Right atrium auricular region (tissue), 2 donors: ENCODE data around the gene TBC1D2B. TPM values are rescaled to one million over a fixed set of nuclear protein-coding genes. Genes with fewer than 3 reads are reported as not detected.

Experiments
- DNase-seq: peaks from one replicate; pipeline ENCODE4 v3.0.0-alpha.2; 2019; ENCODE audit warnings: low spot score
- H3K27ac ChIP-seq, 2 donors: fragments of 200-600 bp; sonication (generic); 1 replicate in 1 of 2; 2 replicates in 1 of 2; pipeline ENCODE4 v1.5.1; 2016 to 2019
- H3K27me3 ChIP-seq, 2 donors: fragments of 200-600 bp; sonication (generic); one replicate each; pipeline versions ENCODE4 v1.5.1 to v1.6.0; 2017 to 2019
- H3K36me3 ChIP-seq: fragments of 200-600 bp; sonication (generic); one replicate; pipeline ENCODE4 v1.5.1; 2016
- H3K4me1 ChIP-seq, 2 donors: fragments of 200-600 bp; sonication (generic); one replicate each; pipeline versions ENCODE4 v1.5.1 to v1.6.0; 2017 to 2019
- H3K4me3 ChIP-seq, 2 donors: fragments of 200-600 bp; sonication (generic); 1 replicate in 1 of 2; 2 replicates in 1 of 2; pipeline ENCODE4 v1.5.1; 2017 to 2019; ENCODE audit warnings: mild to moderate bottlenecking in 1 of 2, moderate library complexity in 1 of 2
- H3K9me3 ChIP-seq, 2 donors: fragments of 200-600 bp; sonication (generic); one replicate each; pipeline ENCODE4 v1.5.1; 2019
- total RNA-seq, 2 donors: library from RNA; depleted of rRNA; stranded (reverse); fragments of >200 nt; gene quantifications; one replicate each; pipeline ENCODE4 v1.1.0, GENCODE V29; 2016
- TF ChIP-seq, protein P1 (sequence below), 2 donors: fragments of 200-600 bp; sonication (generic); IDR thresholded peaks; one replicate each; pipeline ENCODE4 v1.5.1; 2019; ENCODE audit warnings: antibody characterized with exemption in 2 of 2

The TBC1D2B gene
- total RNA-seq, 2 donors from 2014 or later: 12.5 to 27.7 TPM

DNA sequence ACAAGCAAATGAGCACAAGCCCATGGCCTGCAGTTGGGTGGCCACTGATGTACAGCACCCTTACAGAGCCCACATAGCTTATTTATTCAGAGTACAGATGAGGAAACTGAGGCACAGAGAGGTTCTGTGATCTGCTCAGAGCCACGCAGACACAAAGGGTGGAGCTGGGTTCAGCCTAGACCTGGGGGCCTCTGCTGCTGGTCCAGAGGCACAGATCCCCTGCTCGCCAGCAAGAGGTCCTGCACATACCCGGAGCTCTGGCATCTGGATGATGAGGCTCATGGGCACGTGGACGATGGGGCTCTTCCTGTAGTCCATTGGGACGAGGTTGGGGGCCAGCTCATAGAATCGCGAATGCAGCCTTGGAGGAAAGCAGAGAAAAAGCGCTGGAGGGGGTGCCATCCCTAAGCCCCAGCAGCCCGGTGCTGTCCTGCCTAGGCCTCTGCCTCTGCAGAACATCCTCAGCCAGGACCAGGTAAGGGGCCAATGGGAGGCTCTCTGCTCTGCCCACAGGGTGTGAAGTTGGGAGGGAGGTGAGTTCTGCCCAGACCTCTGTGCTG lies 33.5 kb upstream of the TBC1D2B start:
- TF ChIP-seq, protein P1, sequence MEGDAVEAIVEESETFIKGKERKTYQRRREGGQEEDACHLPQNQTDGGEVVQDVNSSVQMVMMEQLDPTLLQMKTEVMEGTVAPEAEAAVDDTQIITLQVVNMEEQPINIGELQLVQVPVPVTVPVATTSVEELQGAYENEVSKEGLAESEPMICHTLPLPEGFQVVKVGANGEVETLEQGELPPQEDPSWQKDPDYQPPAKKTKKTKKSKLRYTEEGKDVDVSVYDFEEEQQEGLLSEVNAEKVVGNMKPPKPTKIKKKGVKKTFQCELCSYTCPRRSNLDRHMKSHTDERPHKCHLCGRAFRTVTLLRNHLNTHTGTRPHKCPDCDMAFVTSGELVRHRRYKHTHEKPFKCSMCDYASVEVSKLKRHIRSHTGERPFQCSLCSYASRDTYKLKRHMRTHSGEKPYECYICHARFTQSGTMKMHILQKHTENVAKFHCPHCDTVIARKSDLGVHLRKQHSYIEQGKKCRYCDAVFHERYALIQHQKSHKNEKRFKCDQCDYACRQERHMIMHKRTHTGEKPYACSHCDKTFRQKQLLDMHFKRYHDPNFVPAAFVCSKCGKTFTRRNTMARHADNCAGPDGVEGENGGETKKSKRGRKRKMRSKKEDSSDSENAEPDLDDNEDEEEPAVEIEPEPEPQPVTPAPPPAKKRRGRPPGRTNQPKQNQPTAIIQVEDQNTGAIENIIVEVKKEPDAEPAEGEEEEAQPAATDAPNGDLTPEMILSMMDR (IDR thresholded peaks at IDR 0.05): no peak
- no peaks in the 10 kb centered on the region for H3K27me3 ChIP-seq
- H3K9me3 ChIP-seq: no peaks in the 10 kb centered on the region
- no peak overlapping the region for H3K4me3 ChIP-seq
- H3K27ac ChIP-seq: no peak overlapping the region
- H3K4me1 ChIP-seq: no peaks in the 10 kb centered on the region
- no peak for DNase-seq
- no peaks in the 10 kb centered on the region for H3K36me3 ChIP-seq

DNA sequence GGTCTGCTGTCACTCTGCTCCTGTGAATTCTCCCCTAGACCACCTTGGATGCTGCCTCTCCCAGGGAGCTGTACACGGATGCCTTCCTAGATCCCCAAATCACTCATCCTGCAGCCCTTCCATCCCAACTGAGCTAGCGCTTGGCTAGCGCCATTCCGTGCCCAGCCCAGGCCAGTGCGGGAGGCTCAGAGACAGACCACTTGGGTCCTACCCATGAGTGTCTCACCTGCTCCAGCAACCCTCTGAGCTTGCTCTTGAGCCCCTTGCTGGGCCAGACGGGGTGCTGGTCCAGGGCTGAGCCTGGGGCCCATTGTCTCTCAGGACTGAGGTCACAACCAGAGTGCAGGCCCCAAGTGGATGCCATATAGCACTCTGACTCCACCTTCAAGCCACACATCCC lies 32.6 kb upstream of the TBC1D2B start:
- no peak for DNase-seq
- no peaks in the 10 kb centered on the region for H3K4me1 ChIP-seq
- H3K9me3 ChIP-seq: no peaks in the 10 kb centered on the region
- TF ChIP-seq, protein P1 (IDR thresholded peaks at IDR 0.05): no peak
- H3K36me3 ChIP-seq: no peaks in the 10 kb centered on the region
- no peak overlapping the region for H3K4me3 ChIP-seq
- no peak overlapping the region for H3K27ac ChIP-seq
- no peaks in the 10 kb centered on the region for H3K27me3 ChIP-seq

DNA sequence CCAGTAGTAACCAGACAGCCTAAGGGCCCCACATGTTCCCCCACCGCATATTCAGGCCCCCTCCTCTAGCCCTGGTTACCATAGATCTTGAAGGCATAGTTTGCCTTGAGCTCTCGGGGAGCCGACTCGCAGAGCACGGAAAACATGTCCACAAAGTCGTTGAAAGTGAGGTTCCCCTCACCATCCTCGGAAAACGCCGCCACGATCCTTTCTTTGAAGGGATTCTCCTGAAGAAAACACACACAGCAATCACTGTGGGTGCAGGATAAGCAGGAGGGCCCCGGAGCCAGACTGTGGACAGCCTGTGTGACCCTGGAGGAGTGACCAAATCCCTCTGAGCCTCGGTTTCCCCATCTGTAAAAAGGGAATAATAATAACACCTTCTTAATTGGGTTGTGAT lies 31.6 kb upstream of the TBC1D2B start:
- DNase-seq: no peak
- Histone ChIP-seq H3K4me1 (no peaks in the 10 kb centered on the region), H3K27ac (no peak overlapping the region), H3K27me3 (no peaks in the 10 kb centered on the region), H3K4me3 (no peak overlapping the region), H3K9me3 (no peaks in the 10 kb centered on the region), H3K36me3 (no peaks in the 10 kb centered on the region)
- TF ChIP-seq, protein P1 (IDR thresholded peaks at IDR 0.05): no peak

GRCh38 chr15:78108300-78109084 lies 31.0 kb upstream of the TBC1D2B start:
- Histone ChIP-seq H3K27ac (no peak overlapping the region), H3K4me3 (no peak overlapping the region), H3K4me1 (peaks cover 0 to 1% of the 10 kb centered on the region in 2 donors), H3K27me3 (no peaks in the 10 kb centered on the region), H3K36me3 (no peaks in the 10 kb centered on the region), H3K9me3 (no peaks in the 10 kb centered on the region)
- DNase-seq: peak; percentile 87
- TF ChIP-seq, protein P1 (IDR thresholded peaks at IDR 0.05): peak; percentile 85 to 97

- Histone ChIP-seq H3K36me3 (no peaks in the 10 kb centered on the region), H3K27ac (no peak overlapping the region), H3K4me1 (peaks cover 0 to 4% of the 10 kb centered on the region in 2 donors), H3K4me3 (no peak overlapping the region), H3K9me3 (no peaks in the 10 kb centered on the region), H3K27me3 (no peaks in the 10 kb centered on the region)
- no peak for DNase-seq
- TF ChIP-seq, protein P1 (IDR thresholded peaks at IDR 0.05): no peak
These were observed 30.0 kb upstream of the TBC1D2B start for GRCh38 chr15:78107471-78107870.
